ENCODE results near the gene ATF7.

DNA sequence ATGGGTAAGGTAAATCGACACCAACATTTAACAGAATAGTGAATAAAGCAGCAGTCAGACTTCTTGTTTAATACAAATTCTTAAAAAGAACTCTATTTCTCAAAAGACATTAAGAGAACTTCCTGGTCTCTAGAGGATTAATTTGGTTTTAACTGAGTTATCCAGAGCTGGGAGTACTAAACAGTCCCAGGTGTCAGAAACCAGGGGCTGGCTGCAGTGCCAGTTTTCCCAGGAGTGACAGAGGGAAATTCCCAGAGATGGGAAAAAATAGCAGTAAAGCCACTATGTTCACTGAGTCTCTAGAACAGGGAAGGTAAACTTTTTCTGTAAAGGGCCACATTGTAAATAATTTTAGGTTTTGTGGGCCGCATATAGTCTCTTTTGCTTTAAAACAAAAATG, 40.9 kb upstream of the ATF7 start:
- TF ChIP-seq HOXA7 (CRISPR knock-in tag; IDR thresholded peaks at IDR 0.05) (no peak), MAZ (IDR thresholded peaks at IDR 0.05; ENCODE audit: borderline replicate concordance, low read depth, low read length) (no peak), EP300 (IDR thresholded peaks at IDR 0.05) (no peak), RFX5 (IDR thresholded peaks at IDR 0.05) (no peak), JUNB (IDR thresholded peaks at IDR 0.05) (no peak), RAD21 (conservative IDR thresholded peaks at IDR 0.05 in 1 of 2, IDR thresholded peaks at IDR 0.05 in 1 of 2) (no peak), JUN (IDR thresholded peaks at IDR 0.05) (no peak), MAFK (IDR thresholded peaks at IDR 0.05; ENCODE audit: partially characterized antibody) (no peak), CEBPB (IDR thresholded peaks at IDR 0.05) (no peak), MYC (IDR thresholded peaks at IDR 0.05; ENCODE audit: borderline replicate concordance, low read length) (no peak)
- TF ChIP-seq, protein P1, sequence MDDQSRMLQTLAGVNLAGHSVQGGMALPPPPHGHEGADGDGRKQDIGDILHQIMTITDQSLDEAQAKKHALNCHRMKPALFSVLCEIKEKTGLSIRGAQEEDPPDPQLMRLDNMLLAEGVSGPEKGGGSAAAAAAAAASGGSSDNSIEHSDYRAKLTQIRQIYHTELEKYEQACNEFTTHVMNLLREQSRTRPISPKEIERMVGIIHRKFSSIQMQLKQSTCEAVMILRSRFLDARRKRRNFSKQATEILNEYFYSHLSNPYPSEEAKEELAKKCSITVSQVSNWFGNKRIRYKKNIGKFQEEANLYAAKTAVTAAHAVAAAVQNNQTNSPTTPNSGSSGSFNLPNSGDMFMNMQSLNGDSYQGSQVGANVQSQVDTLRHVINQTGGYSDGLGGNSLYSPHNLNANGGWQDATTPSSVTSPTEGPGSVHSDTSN (IDR thresholded peaks at IDR 0.05), result no peak
- TF ChIP-seq, protein P2, sequence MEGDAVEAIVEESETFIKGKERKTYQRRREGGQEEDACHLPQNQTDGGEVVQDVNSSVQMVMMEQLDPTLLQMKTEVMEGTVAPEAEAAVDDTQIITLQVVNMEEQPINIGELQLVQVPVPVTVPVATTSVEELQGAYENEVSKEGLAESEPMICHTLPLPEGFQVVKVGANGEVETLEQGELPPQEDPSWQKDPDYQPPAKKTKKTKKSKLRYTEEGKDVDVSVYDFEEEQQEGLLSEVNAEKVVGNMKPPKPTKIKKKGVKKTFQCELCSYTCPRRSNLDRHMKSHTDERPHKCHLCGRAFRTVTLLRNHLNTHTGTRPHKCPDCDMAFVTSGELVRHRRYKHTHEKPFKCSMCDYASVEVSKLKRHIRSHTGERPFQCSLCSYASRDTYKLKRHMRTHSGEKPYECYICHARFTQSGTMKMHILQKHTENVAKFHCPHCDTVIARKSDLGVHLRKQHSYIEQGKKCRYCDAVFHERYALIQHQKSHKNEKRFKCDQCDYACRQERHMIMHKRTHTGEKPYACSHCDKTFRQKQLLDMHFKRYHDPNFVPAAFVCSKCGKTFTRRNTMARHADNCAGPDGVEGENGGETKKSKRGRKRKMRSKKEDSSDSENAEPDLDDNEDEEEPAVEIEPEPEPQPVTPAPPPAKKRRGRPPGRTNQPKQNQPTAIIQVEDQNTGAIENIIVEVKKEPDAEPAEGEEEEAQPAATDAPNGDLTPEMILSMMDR (IDR thresholded peaks at IDR 0.05), result no peak
